UCSD-AML1 (cell line): ENCODE measurements around the gene RUNX2.
A peak's percentile ranks its signal among the peaks of the same experiment; 100 is the strongest.
"Not testable (repeated sequence)": the region's sequence is repeated elsewhere in the genome, so short reads cannot be mapped to it uniquely, and the experiment has no call there.

Experiments
- DNase-seq: peaks from one replicate; lab custom pipeline; 2025; ENCODE audit not compliant: unreplicated experiment; lab: John Stamatoyannopoulos, UW

RUNX2 gene

DNA sequence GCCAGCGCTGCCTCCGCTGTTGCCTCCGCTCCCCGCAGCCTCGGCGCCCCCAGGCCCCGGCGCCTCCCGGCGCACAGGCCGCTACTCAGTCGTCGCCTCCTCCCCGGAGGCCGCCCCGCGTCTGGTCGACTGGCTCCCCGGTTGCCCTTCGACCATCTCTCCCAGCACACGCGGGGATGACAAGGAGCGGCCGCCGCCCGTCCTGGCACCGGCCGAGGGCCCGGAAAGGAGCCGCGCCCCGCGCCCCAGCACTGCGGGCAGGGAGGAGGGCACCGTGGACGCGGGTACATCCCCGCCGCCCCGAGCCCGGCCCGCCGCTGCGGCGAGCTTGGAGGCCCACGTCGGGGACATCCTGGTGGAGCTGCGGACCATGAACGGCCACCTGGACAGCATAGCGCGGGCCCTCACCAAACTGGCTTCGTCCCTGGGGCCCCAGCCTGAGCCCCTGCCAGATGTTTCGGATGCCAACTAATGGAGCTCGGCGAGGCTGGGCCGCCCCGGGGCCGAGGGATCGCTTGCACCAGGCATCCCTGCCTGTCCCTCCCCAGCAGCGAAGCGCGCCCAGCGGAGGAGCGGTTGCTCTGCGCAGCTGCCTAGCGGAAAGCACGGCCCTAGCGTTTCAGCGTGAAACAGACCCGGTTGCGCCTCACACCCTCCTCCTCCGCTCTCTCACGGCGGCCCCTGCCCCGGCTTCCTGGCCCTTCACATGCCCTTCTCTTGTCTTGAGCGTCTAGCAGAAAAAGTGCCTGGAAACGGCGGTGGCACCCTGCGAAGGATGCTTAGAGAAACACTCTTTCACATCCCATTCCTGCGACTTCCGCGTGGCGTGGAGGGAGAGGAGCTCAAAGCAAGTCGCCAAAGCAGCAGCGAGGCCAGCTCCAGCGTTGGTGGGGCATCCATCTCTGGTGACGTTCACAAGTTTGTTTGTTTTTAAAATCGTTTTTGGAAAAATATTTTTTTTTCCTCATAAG, 335.4 kb downstream of the RUNX2 start:
- no peak for DNase-seq

GRCh38 chr6:45664707-45665106, 336.6 kb downstream of the RUNX2 start:
- DNase-seq: no peak

GRCh38 chr6:45665859-45666258, 337.7 kb downstream of the RUNX2 start:
- DNase-seq: no peak

DNA sequence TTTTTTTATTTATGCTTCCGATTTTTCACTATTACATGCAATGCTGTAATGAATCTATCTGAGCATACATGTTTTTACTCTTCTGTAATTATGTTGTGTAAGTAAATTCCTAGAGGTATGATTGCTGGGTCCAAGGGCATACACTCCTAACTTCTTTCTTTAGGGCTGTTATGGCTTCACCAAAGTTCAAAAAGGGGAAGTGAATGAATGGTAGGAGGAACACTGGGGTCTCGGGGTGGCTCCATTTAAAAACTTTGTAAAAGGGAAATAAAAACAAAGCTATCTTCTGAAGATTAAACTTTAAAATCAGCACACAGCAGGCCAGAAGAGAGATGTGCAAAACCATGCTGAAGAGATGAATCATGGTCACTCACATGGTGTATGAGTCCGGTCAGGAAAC, 338.7 kb downstream of the RUNX2 start:
- no peak for DNase-seq

DNA sequence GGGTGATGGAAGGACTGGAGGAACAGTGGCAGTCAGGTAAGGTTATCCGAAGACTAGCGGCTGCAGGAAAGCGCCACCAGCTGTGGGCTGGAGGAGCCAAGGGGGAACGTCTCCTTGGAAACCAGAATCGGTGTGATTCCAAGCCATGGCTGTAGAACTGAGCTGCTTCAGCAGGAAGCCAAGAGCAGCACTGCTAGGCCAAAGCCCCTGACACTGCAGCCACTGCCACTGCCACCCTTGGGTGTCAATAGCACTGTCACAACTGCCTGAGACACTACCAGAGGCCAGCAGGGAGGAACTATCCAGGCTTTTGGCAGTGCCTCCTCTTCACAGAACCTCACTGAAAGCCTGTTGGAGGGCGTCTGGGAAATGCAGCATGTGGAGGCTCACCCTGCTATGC, 339.2 kb downstream of the RUNX2 start:
- no peak for DNase-seq

DNA sequence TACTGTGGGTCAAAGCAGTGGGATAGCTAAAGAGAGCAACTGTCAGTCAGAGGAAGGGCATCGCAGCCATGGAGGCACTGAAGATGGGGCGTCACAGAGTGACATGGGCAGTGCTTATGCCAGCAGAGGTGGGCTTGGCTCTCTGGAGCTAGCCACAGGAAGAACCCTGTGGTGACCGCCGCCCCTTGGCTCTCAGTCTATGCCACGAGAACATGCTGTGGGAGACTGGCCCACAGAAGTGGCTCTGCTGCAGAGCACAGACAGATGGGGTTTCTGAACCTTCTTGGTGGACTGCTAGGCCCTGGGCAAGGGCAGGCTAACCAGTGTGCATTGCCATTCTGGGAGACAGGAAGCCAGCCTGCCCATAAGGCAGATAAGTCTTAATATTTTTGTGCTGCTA, 339.6 kb downstream of the RUNX2 start:
- DNase-seq: no peak

- no peak for DNase-seq
These were observed 340.6 kb downstream of the RUNX2 start for GRCh38 chr6:45668705-45669104.

- DNase-seq: not testable (repeated sequence)
These were observed 345.0 kb downstream of the RUNX2 start for GRCh38 chr6:45673167-45673566.

- DNase-seq: not testable (repeated sequence)
These were observed 347.0 kb downstream of the RUNX2 start for GRCh38 chr6:45675166-45675565.

DNA sequence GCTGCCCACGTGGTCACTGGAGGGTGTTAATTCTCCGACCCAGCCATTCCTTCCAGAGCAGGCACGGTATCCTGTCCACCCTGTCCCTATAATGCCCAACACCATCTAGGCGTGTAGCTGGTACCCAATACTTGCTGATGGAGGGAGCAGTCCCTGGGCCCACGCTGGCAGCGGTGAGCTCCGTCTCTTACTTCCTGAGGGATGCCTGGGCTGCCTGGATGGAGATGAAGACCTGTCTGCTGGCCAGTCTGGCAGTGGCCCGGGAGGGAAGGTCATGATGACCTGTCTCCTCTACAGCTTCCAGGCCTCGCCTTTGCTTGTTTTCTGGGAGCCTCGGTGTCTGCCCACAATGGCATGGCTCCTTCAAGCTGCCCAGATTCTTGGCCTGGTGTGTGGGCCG, 347.5 kb downstream of the RUNX2 start:
- no peak for DNase-seq

- DNase-seq: no peak
These were observed 348.2 kb downstream of the RUNX2 start for GRCh38 chr6:45676380-45676779.

GRCh38 chr6:45677381-45678284, 349.5 kb downstream of the RUNX2 start:
- peak; percentile 58 for DNase-seq

DNA sequence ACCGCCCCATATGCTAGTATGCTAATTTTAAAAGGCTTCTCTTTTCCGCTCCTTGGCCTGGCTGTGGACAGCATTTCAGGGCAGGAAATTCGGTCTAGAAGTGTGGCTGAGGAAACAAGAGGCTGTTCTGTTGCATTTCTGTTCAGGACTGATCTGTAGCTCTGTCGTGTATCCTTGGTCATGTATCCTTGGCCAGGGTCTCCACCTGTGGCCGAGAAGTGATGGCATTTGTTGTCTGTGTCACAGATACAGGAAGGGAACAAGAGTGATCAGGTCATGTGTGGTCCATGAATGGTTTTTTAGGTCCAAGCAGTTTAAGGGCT, 350.1 kb downstream of the RUNX2 start:
- DNase-seq: peak; percentile 16

DNA sequence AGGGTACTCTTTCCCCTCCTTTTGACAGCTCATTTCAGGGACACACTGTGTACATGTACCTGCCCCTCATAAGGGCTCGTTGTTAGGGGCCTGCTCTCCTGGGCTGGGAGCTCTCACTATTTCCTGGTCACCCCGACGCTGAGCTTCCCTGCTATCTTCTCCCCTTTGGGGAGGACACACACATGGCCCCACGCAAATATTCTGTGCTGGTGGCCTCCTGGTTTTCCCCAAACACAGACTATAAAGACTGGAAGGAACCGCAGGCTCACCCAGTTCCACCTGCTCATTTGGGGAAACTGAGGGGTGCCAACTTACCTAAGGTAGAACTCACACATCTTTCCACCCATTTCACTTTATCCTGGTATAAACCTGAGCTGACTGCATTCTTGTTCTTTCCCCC, 351.0 kb downstream of the RUNX2 start:
- no peak for DNase-seq

- no peak for DNase-seq
These were observed 351.5 kb downstream of the RUNX2 start for GRCh38 chr6:45679631-45680030.

- DNase-seq: no peak
These were observed 353.9 kb downstream of the RUNX2 start for GRCh38 chr6:45681860-45682511.

- DNase-seq: no peak
These were observed 356.3 kb downstream of the RUNX2 start for GRCh38 chr6:45684476-45684875.

GRCh38 chr6:45685076-45685475, 356.9 kb downstream of the RUNX2 start:
- no peak for DNase-seq

DNA sequence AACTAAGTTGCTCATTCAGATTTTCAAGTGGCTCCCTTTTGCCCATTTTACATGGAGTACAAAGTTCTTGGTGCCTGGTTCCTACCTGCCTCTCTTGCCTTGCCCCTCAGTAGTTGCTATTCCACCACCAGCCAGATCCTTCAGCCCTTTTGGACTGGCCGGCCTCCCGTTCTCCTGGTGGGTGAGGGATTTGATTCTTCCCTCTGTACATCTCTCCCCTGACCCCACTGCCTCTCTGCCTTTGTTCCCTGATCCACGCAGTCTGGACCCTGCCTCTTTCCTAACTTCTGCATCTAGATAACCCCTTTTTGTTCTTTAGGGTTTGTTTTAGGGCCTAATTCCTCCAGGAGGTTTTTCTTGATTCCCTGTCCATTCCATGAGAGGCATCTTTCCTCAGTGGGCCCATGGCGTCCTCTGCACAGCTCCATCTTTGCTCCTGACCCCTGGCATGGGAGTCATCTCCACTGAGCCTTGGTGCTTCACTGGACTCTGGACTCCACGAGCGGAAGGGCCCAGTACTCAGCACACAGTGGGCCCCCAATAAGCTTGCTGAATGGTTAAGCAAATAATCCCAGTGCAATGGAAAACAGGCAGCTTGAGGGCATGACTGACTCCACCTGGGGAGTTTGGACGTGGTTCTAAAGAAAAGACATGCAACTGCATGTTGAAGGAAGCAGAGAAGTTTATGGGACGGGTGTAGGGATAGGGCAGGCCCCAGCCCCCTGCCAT, 358.9 kb downstream of the RUNX2 start:
- DNase-seq: no peak

DNA sequence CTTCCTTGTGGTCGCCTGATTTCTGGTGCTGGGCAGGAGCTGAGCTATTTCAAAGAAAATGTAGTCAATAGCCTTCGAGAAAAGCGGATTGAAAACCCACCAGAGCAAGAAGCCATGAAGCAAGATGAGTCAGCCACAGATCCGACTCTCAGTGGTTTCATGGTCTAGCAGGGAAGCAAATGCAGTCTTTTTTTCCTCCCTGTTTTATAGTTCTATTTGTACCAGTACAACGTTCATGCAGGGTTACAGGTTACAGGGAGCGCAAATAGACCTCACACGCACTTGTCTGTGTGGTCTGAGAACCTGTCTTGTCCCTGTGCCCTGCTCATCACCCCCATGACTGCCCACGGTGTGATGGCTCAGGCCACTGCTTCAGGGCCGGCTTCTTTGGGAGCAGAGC, 359.4 kb downstream of the RUNX2 start:
- no peak for DNase-seq

DNA sequence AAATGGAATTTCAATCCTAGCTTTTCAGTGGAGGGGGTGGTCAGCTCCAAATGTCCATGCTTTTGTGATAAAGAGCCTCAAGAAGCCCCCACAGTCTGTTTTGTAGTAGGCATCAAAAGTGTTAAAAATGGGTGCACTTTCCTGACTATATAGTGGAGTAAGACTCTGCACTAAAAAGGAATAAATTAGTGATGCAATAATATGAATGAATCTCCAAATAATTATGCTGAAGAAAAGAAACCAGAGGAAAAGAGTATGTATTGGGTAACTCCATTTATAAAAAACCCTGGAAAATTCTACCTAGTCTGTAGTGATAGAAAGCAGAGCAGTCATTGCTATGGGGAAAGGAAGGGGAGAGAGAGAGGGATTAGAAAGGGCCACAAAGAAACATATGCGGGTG, 360.1 kb downstream of the RUNX2 start:
- DNase-seq: no peak
